ENCODE results near the gene MED27. TPM values are rescaled to one million over a fixed set of nuclear protein-coding genes. Genes with fewer than 3 reads are reported as not detected.

MED27 gene
- total RNA-seq, 2 donors from 2014 or later, result 29.8 to 37.0 TPM

DNA sequence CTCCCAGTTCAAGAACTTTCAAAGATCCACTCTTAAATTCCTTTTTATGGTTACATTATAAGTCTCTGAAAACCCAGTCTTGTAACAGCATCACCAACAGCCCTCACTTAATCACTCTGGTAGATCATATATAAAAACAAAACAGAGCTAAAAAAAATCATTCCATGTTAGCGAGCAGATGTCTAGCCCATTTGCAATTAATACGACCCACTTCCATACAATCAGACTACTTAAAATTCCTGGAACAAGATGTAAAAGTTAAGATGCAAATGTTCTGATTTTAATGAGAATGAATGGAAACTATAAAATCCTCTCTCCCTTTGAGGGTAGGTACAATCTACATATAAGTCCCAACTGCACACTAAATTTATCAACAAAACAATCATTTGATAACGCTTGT, 167.0 kb downstream of the MED27 start:
- Mint-ChIP-seq H3K36me3 (ENCODE audit: low read depth) (peaks cover 3% of the 10 kb centered on the region), H3K4me3 (no peak overlapping the region), H3K4me1 (peaks cover 15% of the 10 kb centered on the region), H3K27ac (no peak overlapping the region), H3K9me3 (peaks cover 3% of the 10 kb centered on the region), H3K27me3 (ENCODE audit: insufficient read depth) (no peaks in the 10 kb centered on the region)
- H3K36me3 ChIP-seq (ENCODE audit: control insufficient read depth, insufficient read depth, low read length), result no peaks in the 10 kb centered on the region
- no peaks in the 10 kb centered on the region for H3K9me3 ChIP-seq (ENCODE audit: control insufficient read depth, low read length)
- WGBS, 2 experiments (ENCODE audit: insufficient coverage in 1 of 2, insufficient read length in 1 of 2), result 100% methylated on average over 1 of the region's 3 CpGs; no CpG with 5 or more reads in 1 of the 2 experiments
- peaks cover 6% of the 10 kb centered on the region for H3K4me1 ChIP-seq (ENCODE audit: control insufficient read depth, insufficient read depth, low read length)
- H3K9ac ChIP-seq (ENCODE audit: extremely low read depth, low read length, poor library complexity, severe bottlenecking), result no peak overlapping the region
- no peaks in the 10 kb centered on the region for H3K27me3 ChIP-seq (ENCODE audit: control insufficient read depth, insufficient read depth, low read length, poor library complexity, severe bottlenecking)
- no peak for TF ChIP-seq CTCF (conservative IDR thresholded peaks at IDR 0.05)
- no peak for DNase-seq
- H3K4me3 ChIP-seq (ENCODE audit: low read length), result no peak overlapping the region
- no peak overlapping the region for H3K27ac ChIP-seq (ENCODE audit: low read depth, low read length)

DNA sequence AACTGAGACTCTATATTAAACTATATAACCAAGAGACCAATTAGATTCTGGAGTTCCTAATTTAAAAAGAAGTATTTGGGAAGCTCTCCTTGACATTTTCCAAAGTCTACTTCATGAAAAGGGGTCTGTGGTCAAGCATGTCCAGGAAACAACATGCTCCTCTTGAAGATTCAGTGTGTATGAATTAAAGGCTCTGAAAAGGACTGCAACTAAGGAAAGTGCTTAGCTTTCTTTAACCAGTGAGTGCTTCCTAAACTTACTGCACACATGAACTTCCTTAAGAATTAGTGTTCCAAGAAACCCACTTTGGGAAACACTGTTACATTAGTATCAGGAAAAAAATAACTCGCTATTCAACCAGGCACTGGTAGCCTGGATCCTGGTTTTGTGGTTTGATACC, 167.6 kb downstream of the MED27 start:
- Histone ChIP-seq H3K9me3 (ENCODE audit: control insufficient read depth, low read length) (no peaks in the 10 kb centered on the region), H3K4me1 (ENCODE audit: control insufficient read depth, insufficient read depth, low read length) (peaks cover 2% of the 10 kb centered on the region), H3K9ac (ENCODE audit: extremely low read depth, low read length, poor library complexity, severe bottlenecking) (no peak overlapping the region), H3K27me3 (ENCODE audit: control insufficient read depth, insufficient read depth, low read length, poor library complexity, severe bottlenecking) (no peaks in the 10 kb centered on the region), H3K36me3 (ENCODE audit: control insufficient read depth, insufficient read depth, low read length) (no peaks in the 10 kb centered on the region), H3K4me3 (ENCODE audit: low read length) (no peak overlapping the region), H3K27ac (ENCODE audit: low read depth, low read length) (no peak overlapping the region)
- H3K27ac Mint-ChIP-seq, result no peak overlapping the region
- 96 to 100% methylated on average over 1 of the region's 1 CpG for WGBS, 2 experiments (ENCODE audit: insufficient coverage in 1 of 2, insufficient read length in 1 of 2)
- TF ChIP-seq CTCF (conservative IDR thresholded peaks at IDR 0.05), result no peak
- no peaks in the 10 kb centered on the region for H3K27me3 Mint-ChIP-seq (ENCODE audit: insufficient read depth)
- peaks cover 6% of the 10 kb centered on the region for H3K9me3 Mint-ChIP-seq
- peaks cover 6% of the 10 kb centered on the region for H3K36me3 Mint-ChIP-seq (ENCODE audit: low read depth)
- no peak for DNase-seq
- H3K4me3 Mint-ChIP-seq, result no peak overlapping the region
- H3K4me1 Mint-ChIP-seq, result peaks cover 9% of the 10 kb centered on the region

DNA sequence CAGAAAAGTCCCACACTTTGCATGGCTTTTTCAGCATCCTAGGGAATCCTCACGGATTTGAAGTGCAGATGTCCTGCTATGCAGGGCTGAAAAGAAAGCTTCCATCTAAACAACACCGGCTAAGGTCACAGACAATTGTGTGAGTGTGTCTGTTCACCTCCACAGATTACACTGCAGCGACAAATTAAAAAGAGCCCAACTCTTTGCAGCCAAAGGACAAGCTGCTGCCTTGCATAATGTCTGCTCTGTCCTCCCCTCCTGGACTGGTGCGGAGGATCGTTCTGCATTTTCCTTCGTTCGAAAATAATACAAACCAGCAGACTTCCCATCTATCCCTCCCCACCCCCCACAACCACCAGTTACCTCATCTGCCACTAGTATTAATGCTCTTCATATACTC, 169.1 kb downstream of the MED27 start:
- no peak overlapping the region for H3K4me3 Mint-ChIP-seq

More for the DNA sequence above, 169.1 kb downstream of the MED27 start:
- Histone ChIP-seq H3K9ac (ENCODE audit: extremely low read depth, low read length, poor library complexity, severe bottlenecking) (no peak overlapping the region), H3K9me3 (ENCODE audit: control insufficient read depth, low read length) (no peaks in the 10 kb centered on the region), H3K4me1 (ENCODE audit: control insufficient read depth, insufficient read depth, low read length) (no peaks in the 10 kb centered on the region), H3K4me3 (ENCODE audit: low read length) (no peak overlapping the region), H3K36me3 (ENCODE audit: control insufficient read depth, insufficient read depth, low read length) (no peaks in the 10 kb centered on the region), H3K27me3 (ENCODE audit: control insufficient read depth, insufficient read depth, low read length, poor library complexity, severe bottlenecking) (no peaks in the 10 kb centered on the region), H3K27ac (ENCODE audit: low read depth, low read length) (no peak overlapping the region)
- Mint-ChIP-seq H3K36me3 (ENCODE audit: low read depth) (peaks cover 15% of the 10 kb centered on the region), H3K27ac (no peak overlapping the region), H3K9me3 (peaks cover 14% of the 10 kb centered on the region), H3K4me1 (peaks cover 8% of the 10 kb centered on the region), H3K27me3 (ENCODE audit: insufficient read depth) (no peaks in the 10 kb centered on the region)
- 52 to 75% methylated on average over 3 to 7 of the region's 7 CpGs for WGBS, 2 experiments (ENCODE audit: insufficient coverage in 1 of 2, insufficient read length in 1 of 2)
- DNase-seq, result no peak
- TF ChIP-seq CTCF (conservative IDR thresholded peaks at IDR 0.05), result no peak

All from endodermal cell (in vitro differentiated cells).